NCI-H128 (cell line): ENCODE results near the gene SULT1A1.
"Not testable (repeated sequence)": the region's sequence is repeated elsewhere in the genome, so short reads cannot be mapped to it uniquely, and the experiment has no call there.

ENCODE experiments used
- DNase-seq: peaks from one replicate; lab custom pipeline; 2025; ENCODE audit not compliant: unreplicated experiment; lab: John Stamatoyannopoulos, UW

SULT1A1 gene

GRCh38 chr16:28608867-28609596 is 812 bp downstream of the SULT1A1 start:
- not testable (repeated sequence) for DNase-seq

- DNase-seq = not testable (repeated sequence)
These were observed 1.4 kb downstream of the SULT1A1 start for GRCh38 chr16:28608496-28608808.

GRCh38 chr16:28607681-28608495 is 2.0 kb downstream of the SULT1A1 start:
- DNase-seq = not testable (repeated sequence)

- DNase-seq = no peak
These were observed 2.7 kb downstream of the SULT1A1 start for GRCh38 chr16:28607116-28607623.

GRCh38 chr16:28606291-28607115 is 3.3 kb downstream of the SULT1A1 start:
- DNase-seq = no peak

GRCh38 chr16:28604186-28604565 is 5.7 kb downstream of the SULT1A1 start:
- no peak for DNase-seq

GRCh38 chr16:28603381-28604185 is 6.3 kb downstream of the SULT1A1 start:
- no peak for DNase-seq

- no peak for DNase-seq
These were observed 7.3 kb downstream of the SULT1A1 start for GRCh38 chr16:28602529-28602928.

- not testable (repeated sequence) for DNase-seq
These were observed 7.8 kb downstream of the SULT1A1 start for GRCh38 chr16:28602062-28602461.

GRCh38 chr16:28601589-28601988 is 8.3 kb downstream of the SULT1A1 start:
- not testable (repeated sequence) for DNase-seq

GRCh38 chr16:28600965-28601364 is 8.9 kb downstream of the SULT1A1 start:
- DNase-seq = not testable (repeated sequence)

GRCh38 chr16:28599377-28600285 is 10.2 kb downstream of the SULT1A1 start:
- not testable (repeated sequence) for DNase-seq

- no peak for DNase-seq
These were observed 12.1 kb downstream of the SULT1A1 start for GRCh38 chr16:28597692-28598261.

GRCh38 chr16:28596840-28597691 is 12.8 kb downstream of the SULT1A1 start, which contains the start of gene SULT1A2:
Gene SULT1A2 (minus strand): TSS chr16:28597050. CDS start chr16:28595930, 1,120 bp downstream.
- DNase-seq = no peak

GRCh38 chr16:28596115-28596630 is 13.7 kb downstream of the SULT1A1 start:
- no peak for DNase-seq

- not testable (repeated sequence) for DNase-seq
These were observed 14.4 kb downstream of the SULT1A1 start for GRCh38 chr16:28595451-28595850.

GRCh38 chr16:28592979-28593553 is 16.8 kb downstream of the SULT1A1 start:
- DNase-seq = no peak
